Karpas-422 (cell line): ENCODE data around the gene CTIF. TPM values are rescaled to one million over a fixed set of nuclear protein-coding genes. Genes with fewer than 3 reads are reported as not detected.

Source experiments
- DNase-seq: peaks from one replicate; pipeline ENCODE4 v3.0.0-alpha.2; 2015
- H2AFZ ChIP-seq: fragments of 200-600 bp; sonication (generic); 2 replicates; pipeline ENCODE4 v1.6.1; 2014; ENCODE audit warnings: antibody characterized with exemption, low read length, mixed read lengths
- H3K27ac ChIP-seq: fragments of 200-600 bp; sonication (generic); 2 replicates; pipeline ENCODE4 v1.5.1; 2014; ENCODE audit warnings: mild to moderate bottlenecking, low read length, moderate library complexity
- H3K27me3 ChIP-seq: fragments of 200-600 bp; sonication (generic); 2 replicates; pipeline ENCODE4 v1.6.1; 2014; ENCODE audit warnings: low read length, mixed read lengths
- H3K36me3 ChIP-seq: fragments of 200-600 bp; sonication (generic); 2 replicates; pipeline ENCODE4 v1.6.1; 2014; ENCODE audit warnings: low read length, mixed read lengths; ENCODE audit not compliant: insufficient read depth
- H3K4me1 ChIP-seq: fragments of 200-600 bp; sonication (generic); 2 replicates; pipeline ENCODE4 v1.6.1; 2014; ENCODE audit warnings: mild to moderate bottlenecking, low read length, mixed read lengths
- H3K4me2 ChIP-seq: fragments of 200-600 bp; sonication (generic); 2 replicates; pipeline ENCODE4 v1.6.1; 2014; ENCODE audit warnings: low read length, low read depth, mild to moderate bottlenecking; ENCODE audit not compliant: poor library complexity, severe bottlenecking
- H3K4me3 ChIP-seq: fragments of 200-600 bp; sonication (generic); 2 replicates; pipeline ENCODE4 v1.5.1; 2014; ENCODE audit warnings: mild to moderate bottlenecking, antibody characterized with exemption, low read length, mixed read lengths
- H3K79me2 ChIP-seq: fragments of 200-600 bp; sonication (generic); 2 replicates; pipeline ENCODE4 v1.6.1; 2014; ENCODE audit warnings: mild to moderate bottlenecking, low read length, mixed read lengths
- H3K9ac ChIP-seq: fragments of 200-600 bp; sonication (generic); 2 replicates; pipeline ENCODE4 v1.6.0; 2014; ENCODE audit warnings: low read length
- H3K9me2 ChIP-seq: fragments of 200-600 bp; sonication (generic), shearing (Covaris generic); replicated peaks from 2 replicates; pipeline ENCODE4 v1.6.0; 2014; ENCODE audit warnings: mild to moderate bottlenecking, low read length, moderate library complexity; ENCODE audit not compliant: insufficient read depth
- H3K9me3 ChIP-seq: fragments of 300-700, 200-600 bp; sonication (generic); 2 replicates; pipeline ENCODE4 v1.6.1; 2014; ENCODE audit warnings: low read length, mixed read lengths
- H4K20me1 ChIP-seq: fragments of 200-600 bp; sonication (generic); 2 replicates; pipeline ENCODE4 v1.6.1; 2014; ENCODE audit warnings: mild to moderate bottlenecking, antibody characterized with exemption, low read length, low read depth; ENCODE audit not compliant: insufficient read depth
- total RNA-seq: library from RNA; depleted of rRNA; stranded (reverse); fragments of >200 nt; shearing (Covaris generic); gene quantifications from 2 replicates; pipeline ENCODE4 v1.2.3, GENCODE V29; 2014; ENCODE audit warnings: low replicate concordance

CTIF gene
- total RNA-seq, 1 experiment from 2014 or later, result 0.60 TPM

DNA sequence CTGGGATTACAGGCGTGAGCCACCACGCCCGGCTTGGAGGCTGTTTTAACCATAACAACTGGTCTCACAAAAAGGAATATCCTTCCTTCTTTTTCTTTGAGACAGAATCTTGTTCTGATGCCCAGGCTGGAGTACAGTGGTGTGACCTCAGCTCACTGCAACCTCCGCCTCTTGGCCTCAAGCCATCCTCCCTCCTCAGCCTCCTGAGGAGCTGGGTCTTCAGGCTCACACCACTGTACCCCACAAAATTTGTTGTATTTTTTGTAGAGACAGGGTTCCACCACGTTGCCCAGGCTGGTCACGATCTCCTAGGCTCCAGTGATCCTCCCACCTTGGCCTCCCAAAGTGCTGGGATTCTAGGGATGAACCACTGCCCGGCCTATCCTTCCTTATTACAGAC lies 21.7 kb downstream of the CTIF start:
- Histone ChIP-seq H3K27ac (no peak overlapping the region), H2AFZ (no peak overlapping the region), H4K20me1 (no peaks in the 10 kb centered on the region), H3K4me1 (no peaks in the 10 kb centered on the region), H3K9ac (no peak overlapping the region), H3K9me3 (no peaks in the 10 kb centered on the region), H3K79me2 (no peaks in the 10 kb centered on the region), H3K4me3 (no peak overlapping the region), H3K36me3 (no peaks in the 10 kb centered on the region), H3K4me2 (no peak overlapping the region), H3K9me2 (no peaks in the 10 kb centered on the region), H3K27me3 (no peaks in the 10 kb centered on the region)
- no peak for DNase-seq

- Histone ChIP-seq H3K4me3 (no peak overlapping the region), H3K4me2 (no peak overlapping the region), H3K9ac (no peak overlapping the region), H4K20me1 (no peaks in the 10 kb centered on the region), H3K36me3 (no peaks in the 10 kb centered on the region), H3K4me1 (no peaks in the 10 kb centered on the region), H3K9me3 (no peaks in the 10 kb centered on the region), H3K27me3 (no peaks in the 10 kb centered on the region), H2AFZ (no peak overlapping the region), H3K79me2 (no peaks in the 10 kb centered on the region), H3K9me2 (no peaks in the 10 kb centered on the region), H3K27ac (no peak overlapping the region)
- DNase-seq, result no peak
Observed at GRCh38 chr18:48562075-48562474, 23.2 kb downstream of the CTIF start.

GRCh38 chr18:48563027-48563426 lies 24.2 kb downstream of the CTIF start:
- Histone ChIP-seq H3K9ac (no peak overlapping the region), H2AFZ (no peak overlapping the region), H3K4me1 (no peaks in the 10 kb centered on the region), H4K20me1 (no peaks in the 10 kb centered on the region), H3K36me3 (no peaks in the 10 kb centered on the region), H3K4me2 (no peak overlapping the region), H3K4me3 (no peak overlapping the region), H3K9me2 (no peaks in the 10 kb centered on the region), H3K79me2 (no peaks in the 10 kb centered on the region), H3K27ac (no peak overlapping the region), H3K27me3 (no peaks in the 10 kb centered on the region), H3K9me3 (no peaks in the 10 kb centered on the region)
- DNase-seq, result no peak

GRCh38 chr18:48564139-48564538 lies 25.3 kb downstream of the CTIF start:
- H2AFZ ChIP-seq, result no peak overlapping the region
- no peaks in the 10 kb centered on the region for H3K79me2 ChIP-seq
- H3K4me3 ChIP-seq, result no peak overlapping the region
- H3K27ac ChIP-seq, result no peak overlapping the region
- no peak overlapping the region for H3K9ac ChIP-seq
- H3K9me2 ChIP-seq, result no peaks in the 10 kb centered on the region
- DNase-seq, result no peak
- H3K4me1 ChIP-seq, result no peaks in the 10 kb centered on the region
- H3K27me3 ChIP-seq, result no peaks in the 10 kb centered on the region
- H3K9me3 ChIP-seq, result no peaks in the 10 kb centered on the region
- H3K36me3 ChIP-seq, result no peaks in the 10 kb centered on the region
- no peaks in the 10 kb centered on the region for H4K20me1 ChIP-seq
- no peak overlapping the region for H3K4me2 ChIP-seq

GRCh38 chr18:48565105-48565504 lies 26.3 kb downstream of the CTIF start:
- Histone ChIP-seq H3K4me2 (no peak overlapping the region), H3K4me1 (no peaks in the 10 kb centered on the region), H3K27me3 (no peaks in the 10 kb centered on the region), H3K9me2 (no peaks in the 10 kb centered on the region), H4K20me1 (no peaks in the 10 kb centered on the region), H3K27ac (no peak overlapping the region), H2AFZ (no peak overlapping the region), H3K9ac (no peak overlapping the region), H3K4me3 (no peak overlapping the region), H3K9me3 (no peaks in the 10 kb centered on the region), H3K36me3 (no peaks in the 10 kb centered on the region), H3K79me2 (no peaks in the 10 kb centered on the region)
- DNase-seq, result no peak

DNA sequence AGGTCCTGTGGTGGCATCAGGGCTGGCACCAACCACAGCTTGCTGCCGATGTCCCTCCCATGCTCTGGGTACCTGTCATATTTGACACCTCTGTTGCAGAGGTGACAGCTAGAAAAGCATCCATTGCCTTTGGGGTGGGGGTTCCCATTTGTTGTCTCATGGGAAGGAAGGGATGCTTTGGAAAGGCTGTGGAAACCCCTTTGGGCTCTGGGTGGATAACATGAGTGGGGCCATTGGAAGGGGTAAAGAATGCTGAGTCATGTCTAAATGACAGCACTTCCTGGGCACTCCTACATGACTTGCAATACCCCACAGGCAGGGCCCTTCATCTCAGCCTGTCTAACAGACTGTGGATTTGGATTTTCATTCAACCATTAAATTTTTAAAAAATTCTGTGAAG lies 27.8 kb downstream of the CTIF start:
- no peaks in the 10 kb centered on the region for H3K9me2 ChIP-seq
- no peaks in the 10 kb centered on the region for H3K9me3 ChIP-seq
- no peaks in the 10 kb centered on the region for H3K4me1 ChIP-seq
- H3K79me2 ChIP-seq, result no peaks in the 10 kb centered on the region
- H2AFZ ChIP-seq, result no peak overlapping the region
- H3K27ac ChIP-seq, result no peak overlapping the region
- no peak overlapping the region for H3K4me3 ChIP-seq
- no peaks in the 10 kb centered on the region for H3K27me3 ChIP-seq
- H3K9ac ChIP-seq, result no peak overlapping the region
- DNase-seq, result no peak
- H4K20me1 ChIP-seq, result no peaks in the 10 kb centered on the region
- no peak overlapping the region for H3K4me2 ChIP-seq
- H3K36me3 ChIP-seq, result no peaks in the 10 kb centered on the region

- Histone ChIP-seq H3K27ac (no peak overlapping the region), H3K9ac (no peak overlapping the region), H3K4me1 (no peaks in the 10 kb centered on the region), H3K79me2 (no peaks in the 10 kb centered on the region), H3K9me3 (no peaks in the 10 kb centered on the region), H2AFZ (no peak overlapping the region), H3K27me3 (no peaks in the 10 kb centered on the region), H4K20me1 (no peaks in the 10 kb centered on the region), H3K36me3 (no peaks in the 10 kb centered on the region), H3K9me2 (no peaks in the 10 kb centered on the region), H3K4me3 (no peak overlapping the region), H3K4me2 (no peak overlapping the region)
- no peak for DNase-seq
Observed at GRCh38 chr18:48567388-48567787, 28.6 kb downstream of the CTIF start.

DNA sequence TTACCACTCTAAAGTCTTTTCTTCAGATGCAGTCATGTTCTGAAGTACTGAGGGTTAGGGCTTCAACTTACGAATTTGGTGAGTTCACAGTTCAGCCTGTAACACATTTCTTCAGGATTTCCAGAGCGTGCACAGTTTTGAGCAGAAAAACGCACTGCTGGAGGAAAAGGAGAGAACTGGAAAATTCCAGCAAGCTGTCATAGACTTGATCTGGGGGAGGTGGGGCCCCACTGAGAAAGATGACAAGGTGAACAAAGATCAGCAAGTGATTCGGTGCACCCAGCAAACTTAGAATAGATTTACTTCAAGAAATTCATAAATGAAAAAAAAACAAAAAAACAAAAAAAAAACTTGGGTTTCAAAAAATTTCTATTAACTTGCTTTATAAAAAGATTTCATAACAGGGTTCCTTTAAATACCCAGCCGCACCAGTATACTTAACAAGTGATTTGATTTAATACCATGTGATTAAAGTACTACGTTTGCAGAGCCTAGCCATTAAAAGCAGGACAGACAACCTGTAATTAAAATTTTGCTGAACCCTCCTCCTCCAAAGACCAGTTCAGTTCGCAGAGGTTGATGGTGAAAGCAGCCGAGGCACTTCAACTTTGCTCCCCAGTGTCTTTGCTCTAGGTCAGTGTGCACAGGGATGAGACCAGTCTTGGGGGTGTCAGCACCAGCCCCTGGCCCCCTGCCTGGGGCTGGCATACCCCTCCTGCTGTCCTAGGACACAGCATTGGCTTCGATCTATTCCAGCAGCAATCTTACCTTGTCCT lies 30.5 kb downstream of the CTIF start:
- no peaks in the 10 kb centered on the region for H3K79me2 ChIP-seq
- no peaks in the 10 kb centered on the region for H3K9me2 ChIP-seq
- no peak overlapping the region for H3K9ac ChIP-seq
- no peaks in the 10 kb centered on the region for H4K20me1 ChIP-seq
- H2AFZ ChIP-seq, result no peak overlapping the region
- H3K9me3 ChIP-seq, result no peaks in the 10 kb centered on the region
- H3K27me3 ChIP-seq, result no peaks in the 10 kb centered on the region
- no peaks in the 10 kb centered on the region for H3K4me1 ChIP-seq
- H3K4me2 ChIP-seq, result no peak overlapping the region
- H3K27ac ChIP-seq, result no peak overlapping the region
- DNase-seq, result no peak
- no peak overlapping the region for H3K4me3 ChIP-seq
- H3K36me3 ChIP-seq, result no peaks in the 10 kb centered on the region
